Stimulated activated CD8-positive, alpha-beta memory T cell treated with anti-CD3 and anti-CD28 coated beads, Interleukin-12 subunit alpha, Interleukin-12 subunit beta, amount 100 ng/mL, for 24 hours (primary cell): ENCODE data around the gene ADARB1.

ENCODE experiments used
- DNase-seq: peaks from one replicate; pipeline ENCODE4 v3.0.0-alpha.2; 2020; ENCODE audit errors: extremely low read depth

The ADARB1 gene

GRCh38 chr21:45054927-45055612 lies 19.3 kb upstream of the ADARB1 start:
- DNase-seq: no peak

- DNase-seq: no peak
These were observed 18.5 kb upstream of the ADARB1 start for GRCh38 chr21:45055861-45056260.

DNA sequence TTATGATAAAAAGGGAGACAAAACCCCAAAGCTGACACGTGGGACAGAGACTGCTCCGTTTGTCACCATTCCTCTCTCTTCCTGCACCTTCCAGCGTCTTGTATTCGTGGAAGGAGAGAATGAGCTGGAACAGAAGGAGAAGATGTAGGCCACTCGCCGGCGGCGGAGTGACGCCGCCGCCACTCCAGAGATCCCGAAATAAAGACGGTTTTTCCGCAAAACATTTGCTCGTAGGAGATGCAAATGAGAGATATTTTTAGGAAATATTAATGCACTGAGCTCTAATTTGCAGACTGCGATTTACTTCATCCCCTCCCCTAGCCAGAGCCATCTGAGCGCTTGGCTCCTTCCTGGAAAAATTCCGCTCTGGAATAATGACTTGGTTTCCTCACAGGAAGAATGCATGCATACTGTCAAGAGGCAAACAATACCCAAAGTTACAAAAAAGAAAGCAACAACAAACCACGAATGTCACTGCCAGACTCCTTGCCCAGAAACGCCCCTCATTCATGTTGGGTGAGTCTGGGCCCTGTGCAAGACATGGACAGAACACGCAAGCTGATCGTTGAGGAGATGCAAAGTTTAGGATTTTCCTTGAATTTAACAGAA lies 18.0 kb upstream of the ADARB1 start:
- DNase-seq: no peak

GRCh38 chr21:45056917-45057560 lies 17.3 kb upstream of the ADARB1 start:
- DNase-seq: no peak

DNA sequence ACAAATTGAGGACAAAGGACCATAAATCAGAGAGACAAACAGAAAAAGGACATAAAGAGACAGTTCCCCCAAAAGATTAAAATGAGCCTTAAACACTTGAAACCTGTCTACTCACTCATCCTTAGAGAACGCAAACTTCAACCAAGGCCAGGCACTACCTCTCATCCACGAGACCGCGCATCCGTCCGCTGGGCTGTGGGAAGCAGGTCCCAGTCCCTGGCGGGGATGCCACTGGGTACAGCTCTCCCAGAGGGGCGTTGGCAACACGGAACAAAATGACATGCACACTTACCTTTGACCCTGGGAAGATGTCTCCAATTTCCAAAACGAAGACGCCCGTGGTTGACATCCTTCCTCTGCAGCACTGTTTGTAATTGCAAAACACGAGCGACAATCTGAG lies 16.5 kb upstream of the ADARB1 start:
- no peak for DNase-seq

DNA sequence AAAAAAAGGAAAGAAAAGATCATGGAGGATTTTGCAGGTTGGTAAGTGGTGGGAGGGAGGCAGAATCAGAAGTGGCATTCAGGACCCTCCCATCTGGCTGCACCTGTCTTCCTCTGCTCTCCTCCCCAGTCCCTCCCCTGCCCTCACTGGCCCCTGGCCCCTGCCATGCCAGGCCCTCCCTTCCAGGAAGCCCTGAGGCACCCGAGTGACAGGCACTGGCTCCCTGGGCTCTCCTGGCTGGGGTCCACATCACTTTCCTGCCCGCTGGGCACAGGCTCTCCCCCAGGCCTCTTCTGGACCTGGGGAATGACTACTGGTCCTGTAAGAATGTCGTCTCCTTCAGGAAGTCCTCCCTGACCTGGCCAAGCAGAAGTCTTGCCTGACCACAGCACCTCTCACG lies 15.3 kb upstream of the ADARB1 start:
- DNase-seq: no peak

DNA sequence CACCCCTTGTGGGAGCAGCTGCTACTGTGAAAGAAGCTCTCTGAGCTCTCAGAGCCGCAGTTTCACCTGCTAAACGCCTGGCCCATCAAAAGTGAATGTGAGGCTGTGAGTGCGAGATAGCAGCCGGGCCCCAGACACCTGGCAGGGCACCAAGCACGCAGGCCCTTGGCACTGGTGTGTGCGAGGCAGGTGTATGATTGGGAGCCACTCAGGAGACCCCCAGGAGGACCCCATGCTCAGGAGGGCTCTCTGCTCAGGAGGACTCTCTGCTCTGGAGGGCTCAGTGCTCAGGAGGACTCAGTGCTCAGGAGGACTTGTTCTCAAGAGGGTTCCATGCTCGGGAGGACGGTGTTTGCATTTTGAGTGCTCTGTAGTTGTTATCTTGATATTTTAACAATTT lies 14.3 kb upstream of the ADARB1 start:
- no peak for DNase-seq

GRCh38 chr21:45060675-45061311 lies 13.6 kb upstream of the ADARB1 start:
- no peak for DNase-seq

- no peak for DNase-seq
These were observed 10.3 kb upstream of the ADARB1 start for GRCh38 chr21:45064091-45064490.

- no peak for DNase-seq
These were observed 9.6 kb upstream of the ADARB1 start for GRCh38 chr21:45064618-45065399.

DNA sequence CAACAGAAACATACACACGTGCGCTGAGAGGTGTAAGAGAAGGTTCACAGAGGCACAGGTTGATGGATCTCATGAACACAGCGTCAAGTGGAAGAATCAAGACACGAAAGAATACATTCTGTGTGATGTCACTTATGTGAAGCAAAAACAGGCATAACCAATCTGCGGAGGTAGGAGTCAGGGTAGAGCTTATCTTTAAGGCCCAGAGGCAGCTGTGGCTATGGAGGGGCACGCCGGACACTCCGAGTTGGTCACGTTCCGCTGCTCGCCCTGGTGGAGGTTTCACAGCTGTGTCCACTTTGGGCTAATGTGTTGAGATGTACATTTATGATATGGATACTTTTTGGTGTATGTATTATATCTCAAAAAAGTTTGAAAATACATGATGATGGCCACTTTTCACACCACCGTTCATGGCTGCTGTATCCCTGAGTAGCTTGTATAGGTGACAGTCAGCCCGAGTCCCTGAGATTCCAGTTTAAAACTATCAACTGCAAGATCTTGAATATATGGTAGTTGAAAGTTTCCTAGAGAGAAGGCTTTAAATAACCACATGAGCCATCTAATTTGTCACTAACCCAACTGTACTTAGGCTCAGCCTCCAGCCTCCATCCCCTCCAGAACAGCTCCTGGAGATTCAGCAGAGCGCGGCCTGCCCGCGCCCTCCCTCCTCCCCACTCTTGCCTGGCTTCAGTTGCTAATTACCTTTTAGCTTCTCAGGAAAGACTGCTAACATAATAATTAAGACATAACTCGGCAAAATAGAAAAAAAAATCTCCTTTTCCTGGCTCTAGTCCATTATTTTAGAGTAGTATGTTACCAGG lies 6.7 kb upstream of the ADARB1 start:
- DNase-seq: no peak

DNA sequence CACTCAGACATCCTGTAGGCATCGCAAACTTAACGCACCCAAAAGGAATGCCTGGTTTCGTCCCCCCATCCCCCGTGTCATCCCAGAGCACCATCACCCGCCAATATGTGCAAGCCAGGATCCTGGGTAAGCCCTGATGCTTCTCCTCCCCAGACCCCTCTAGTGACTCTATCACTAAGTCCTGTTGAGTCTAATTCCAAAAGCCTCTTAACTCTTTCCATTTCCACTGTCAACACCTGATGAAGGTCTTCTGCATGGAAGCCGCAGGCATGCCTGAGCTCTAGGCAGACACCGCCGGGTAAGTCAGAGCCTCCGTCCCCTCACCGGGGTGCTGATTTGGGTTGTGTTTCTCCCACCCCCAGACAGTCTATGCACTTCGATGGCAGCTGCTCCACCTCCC lies 5.3 kb upstream of the ADARB1 start:
- DNase-seq: no peak

DNA sequence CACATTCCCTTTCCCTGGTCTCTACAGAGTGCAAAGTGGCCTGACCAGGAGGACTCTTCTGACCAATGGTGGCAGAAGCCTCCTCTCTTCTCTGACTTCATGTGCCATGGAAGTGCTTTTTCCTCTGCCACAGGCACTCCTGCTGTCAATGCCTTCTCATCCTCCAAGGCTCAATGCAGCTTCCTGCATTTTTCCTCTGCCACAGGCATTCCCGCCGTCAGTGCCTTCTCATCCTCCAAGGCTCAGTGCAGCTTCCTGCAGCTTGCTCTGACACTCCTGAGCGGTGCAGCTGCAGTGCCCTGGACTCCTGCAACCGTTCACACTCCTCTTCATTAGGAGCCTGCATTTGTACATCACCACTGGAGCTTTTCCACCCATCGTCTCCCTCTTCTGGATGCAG lies 4.7 kb upstream of the ADARB1 start:
- DNase-seq: no peak

GRCh38 chr21:45071078-45071873 lies 3.1 kb upstream of the ADARB1 start:
- no peak for DNase-seq

GRCh38 chr21:45071874-45072737 lies 2.3 kb upstream of the ADARB1 start:
- DNase-seq: no peak

GRCh38 chr21:45072738-45073300 lies 1.6 kb upstream of the ADARB1 start:
- no peak for DNase-seq

DNA sequence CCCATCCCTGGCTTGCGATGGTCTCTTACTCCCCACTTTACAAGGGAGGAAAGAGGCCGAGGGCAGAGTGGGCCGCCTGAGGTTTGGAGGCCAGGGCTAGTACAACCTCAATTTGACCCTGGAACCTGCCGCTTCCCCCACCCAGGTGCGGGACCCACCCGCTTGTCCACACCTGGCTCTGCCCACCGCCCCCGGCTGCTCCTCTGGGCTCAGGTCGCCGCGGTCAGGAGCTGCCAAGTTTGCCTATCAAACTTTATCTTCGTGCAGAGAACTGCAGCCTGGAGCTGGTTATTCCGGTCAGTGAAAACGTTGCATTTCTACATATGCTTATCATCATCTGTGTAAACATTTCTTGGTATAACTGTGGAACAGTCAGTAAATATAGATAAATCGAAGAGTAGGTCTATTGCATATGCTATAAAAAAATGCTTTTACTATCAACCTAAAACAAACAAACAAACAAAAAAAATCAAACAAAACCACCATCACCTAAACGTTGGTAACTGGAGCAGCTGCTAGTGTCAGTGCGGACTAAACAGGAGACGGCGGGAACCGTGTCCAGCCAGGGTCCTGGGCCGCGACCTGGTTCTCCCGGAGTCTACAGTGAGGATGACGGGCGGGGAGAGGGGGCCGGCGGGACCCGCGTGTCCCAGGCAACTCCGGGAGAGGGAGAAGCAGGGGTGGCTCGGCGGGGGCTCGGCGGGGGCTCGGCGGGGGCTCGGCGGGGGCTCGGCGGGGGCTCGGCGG lies 906 bp upstream of the ADARB1 start:
- no peak for DNase-seq
